Measurements from ENCODE around the gene TMEM101. TPM values are rescaled to one million over a fixed set of nuclear protein-coding genes. Genes with fewer than 3 reads are reported as not detected.

The TMEM101 gene
- total RNA-seq, 2 experiments from 2014 or later, result 26.5 to 27.2 TPM

- H3K4me2 ChIP-seq (ENCODE audit: low read length), result no peak overlapping the region
Observed at GRCh38 chr17:43970366-43970765, 44.4 kb downstream of the TMEM101 start.

GRCh38 chr17:43967251-43967875, 47.4 kb downstream of the TMEM101 start:
- TF ChIP-seq CTCF (conservative IDR thresholded peaks at IDR 0.05; ENCODE audit: low read length) (no peak), EZH2phosphoT487 (IDR thresholded peaks at IDR 0.05; ENCODE audit: borderline replicate concordance, low read depth, low read length) (no peak)
- Histone ChIP-seq H3K4me1 (ENCODE audit: insufficient read depth, low read length, poor library complexity, severe bottlenecking) (no peaks in the 10 kb centered on the region), H3K36me3 (ENCODE audit: insufficient read depth, low read length) (no peaks in the 10 kb centered on the region), H3K27ac (ENCODE audit: low read depth, low read length, poor library complexity, severe bottlenecking) (no peak overlapping the region), H3K9me2 (ENCODE audit: insufficient read depth, low read length) (no peaks in the 10 kb centered on the region), H4K20me1 (ENCODE audit: insufficient read depth, low read length) (no peaks in the 10 kb centered on the region), H2AFZ (ENCODE audit: low read length) (no peak overlapping the region), H3K4me2 (ENCODE audit: low read length) (no peak overlapping the region), H3K79me2 (ENCODE audit: insufficient read depth, low read depth, low read length) (no peaks in the 10 kb centered on the region), H3K4me3 (ENCODE audit: low read depth, low read length, poor library complexity, severe bottlenecking) (no peak overlapping the region), H3K9me3 (ENCODE audit: low read length) (no peaks in the 10 kb centered on the region)
- POLR2A ChIA-PET, result interaction anchor here (0.6 kb wide), 1 partner anchor 272 kb away, joined by 3 read pairs; no protein-coding TSS in a partner anchor
- BruUV-seq (replicated peaks), result no TSS peak
- DNase-seq (ENCODE audit: low spot score), result no peak
- CTCF ChIA-PET (ENCODE audit: unreplicated experiment), result no interaction called here
- intact Hi-C loops (cut with micrococcal nuclease; ENCODE audit: unreplicated experiment), result no loop called here

More at GRCh38 chr17:43970366-43970765, 44.4 kb downstream of the TMEM101 start:
- Histone ChIP-seq H3K4me1 (ENCODE audit: insufficient read depth, low read length, poor library complexity, severe bottlenecking) (no peaks in the 10 kb centered on the region), H3K79me2 (ENCODE audit: insufficient read depth, low read depth, low read length) (no peaks in the 10 kb centered on the region), H3K36me3 (ENCODE audit: insufficient read depth, low read length) (no peaks in the 10 kb centered on the region), H2AFZ (ENCODE audit: low read length) (no peak overlapping the region), H4K20me1 (ENCODE audit: insufficient read depth, low read length) (no peaks in the 10 kb centered on the region), H3K27ac (ENCODE audit: low read depth, low read length, poor library complexity, severe bottlenecking) (no peak overlapping the region), H3K4me3 (ENCODE audit: low read depth, low read length, poor library complexity, severe bottlenecking) (no peak overlapping the region), H3K9me3 (ENCODE audit: low read length) (no peaks in the 10 kb centered on the region), H3K9me2 (ENCODE audit: insufficient read depth, low read length) (no peaks in the 10 kb centered on the region)
- no peak for DNase-seq (ENCODE audit: low spot score)
- POLR2A ChIA-PET, result interaction anchor here (0.6 to 0.7 kb wide), 4 partner anchors 12 to 469 kb away, joined by 4 to 7 read pairs (median 4); no protein-coding TSS in a partner anchor
- TF ChIP-seq EZH2phosphoT487 (IDR thresholded peaks at IDR 0.05; ENCODE audit: borderline replicate concordance, low read depth, low read length) (no peak), CTCF (conservative IDR thresholded peaks at IDR 0.05; ENCODE audit: low read length) (no peak)
- intact Hi-C loops (cut with micrococcal nuclease; ENCODE audit: unreplicated experiment), result no loop called here
- CTCF ChIA-PET (ENCODE audit: unreplicated experiment), result no interaction called here
- no TSS peak for BruUV-seq (replicated peaks)

GRCh38 chr17:43966276-43966675, 48.5 kb downstream of the TMEM101 start:
- Histone ChIP-seq H3K79me2 (ENCODE audit: insufficient read depth, low read depth, low read length) (no peaks in the 10 kb centered on the region), H4K20me1 (ENCODE audit: insufficient read depth, low read length) (no peaks in the 10 kb centered on the region), H3K27ac (ENCODE audit: low read depth, low read length, poor library complexity, severe bottlenecking) (no peak overlapping the region), H2AFZ (ENCODE audit: low read length) (no peak overlapping the region), H3K4me3 (ENCODE audit: low read depth, low read length, poor library complexity, severe bottlenecking) (no peak overlapping the region), H3K36me3 (ENCODE audit: insufficient read depth, low read length) (no peaks in the 10 kb centered on the region), H3K4me1 (ENCODE audit: insufficient read depth, low read length, poor library complexity, severe bottlenecking) (no peaks in the 10 kb centered on the region), H3K9me2 (ENCODE audit: insufficient read depth, low read length) (no peaks in the 10 kb centered on the region), H3K4me2 (ENCODE audit: low read length) (no peak overlapping the region), H3K9me3 (ENCODE audit: low read length) (no peaks in the 10 kb centered on the region)
- ChIA-PET POLR2A (interaction anchor here (0.6 kb wide), 1 partner anchor 89 kb away, joined by 5 read pairs; no protein-coding TSS in a partner anchor), CTCF (ENCODE audit: unreplicated experiment) (no interaction called here)
- no peak for DNase-seq (ENCODE audit: low spot score)
- TF ChIP-seq EZH2phosphoT487 (IDR thresholded peaks at IDR 0.05; ENCODE audit: borderline replicate concordance, low read depth, low read length) (no peak), CTCF (conservative IDR thresholded peaks at IDR 0.05; ENCODE audit: low read length) (no peak)
- intact Hi-C loops (cut with micrococcal nuclease; ENCODE audit: unreplicated experiment), result no loop called here
- BruUV-seq (replicated peaks), result no TSS peak

Measured in OCI-LY7 (cell line).